Activated CD4-positive, alpha-beta memory T cell treated with anti-CD3 and anti-CD28 coated beads for 36 hours (primary cell): Measurements from ENCODE around the gene TSHZ2. TPM values are rescaled to one million over a fixed set of nuclear protein-coding genes. Genes with fewer than 3 reads are reported as not detected.

Experiments
- CTCF ChIA-PET: fragments of 350-600 bp; sonication (Branson Sonifier 250); formaldehyde crosslinking; loops from one replicate; lab custom pipeline; 2021; ENCODE audit warnings: antibody characterized with exemption, inconsistent platforms; lab: Charles Lee
- POLR2A ChIA-PET: fragments of 350-600 bp; sonication (Branson Sonifier 250); formaldehyde crosslinking; loops from one replicate; lab custom pipeline; 2021; ENCODE audit warnings: antibody characterized with exemption; lab: Charles Lee
- DNase-seq: peaks from one replicate; pipeline ENCODE4 v3.0.0-alpha.2; 2020
- H3K27ac Mint-ChIP-seq: one replicate; pipeline ENCODE4 v1.8.0; 2021; ENCODE audit warnings: mixed read lengths
- H3K27me3 Mint-ChIP-seq: one replicate; pipeline ENCODE4 v1.8.0; 2021; ENCODE audit warnings: mixed read lengths
- H3K36me3 Mint-ChIP-seq: one replicate; pipeline ENCODE4 v1.8.0; 2021; ENCODE audit warnings: mixed read lengths
- H3K4me1 Mint-ChIP-seq: one replicate; pipeline ENCODE4 v1.8.0; 2021; ENCODE audit warnings: low read depth, mixed read lengths
- H3K4me3 Mint-ChIP-seq: one replicate; pipeline ENCODE4 v1.8.0; 2021; ENCODE audit warnings: mild to moderate bottlenecking, mixed read lengths
- H3K9me3 Mint-ChIP-seq: one replicate; pipeline ENCODE4 v1.8.0; 2021; ENCODE audit warnings: mixed read lengths
- intact Hi-C: fragments of 100-400 bp; cut with micrococcal nuclease; formaldehyde crosslinking; loops from one replicate; pipeline ENCODE4 v1.15.1; 2023
- total RNA-seq, 2 experiments: library from RNA; stranded (reverse); gene quantifications; one replicate each; pipeline ENCODE4 v1.2.3, GENCODE V29; 2021

The TSHZ2 gene
- total RNA-seq, 2 experiments from 2014 or later: 28.9 to 36.0 TPM

- CTCF ChIA-PET: no interaction called here
- POLR2A ChIA-PET: no interaction called here
- H3K4me1 Mint-ChIP-seq: peaks cover 38% of the 10 kb centered on the region
Measured at GRCh38 chr20:53037621-53038020, 65.5 kb downstream of the TSHZ2 start.

GRCh38 chr20:53038299-53038698 lies 66.1 kb downstream of the TSHZ2 start:
- DNase-seq: no peak
- CTCF ChIA-PET: no interaction called here
- peak overlapping the region; percentile 11 for H3K27ac Mint-ChIP-seq
- H3K36me3 Mint-ChIP-seq: peaks cover 10% of the 10 kb centered on the region
- H3K27me3 Mint-ChIP-seq: no peaks in the 10 kb centered on the region
- intact Hi-C loops: no loop called here
- H3K4me3 Mint-ChIP-seq: no peak overlapping the region
- POLR2A ChIA-PET: no interaction called here
- peaks cover 38% of the 10 kb centered on the region for H3K4me1 Mint-ChIP-seq
- H3K9me3 Mint-ChIP-seq: no peaks in the 10 kb centered on the region

More at GRCh38 chr20:53037621-53038020, 65.5 kb downstream of the TSHZ2 start:
- peaks cover 8% of the 10 kb centered on the region for H3K36me3 Mint-ChIP-seq
- DNase-seq: no peak
- intact Hi-C loops: no loop called here
- no peak overlapping the region for H3K4me3 Mint-ChIP-seq
- no peak overlapping the region for H3K27ac Mint-ChIP-seq
- no peaks in the 10 kb centered on the region for H3K9me3 Mint-ChIP-seq
- H3K27me3 Mint-ChIP-seq: no peaks in the 10 kb centered on the region

GRCh38 chr20:53040693-53041589 lies 68.8 kb downstream of the TSHZ2 start:
- CTCF ChIA-PET: no interaction called here
- Mint-ChIP-seq H3K4me3 (no peak overlapping the region), H3K4me1 (peaks cover 22% of the 10 kb centered on the region), H3K27ac (no peak overlapping the region), H3K27me3 (no peaks in the 10 kb centered on the region), H3K36me3 (peaks cover 19% of the 10 kb centered on the region), H3K9me3 (no peaks in the 10 kb centered on the region)
- no peak for DNase-seq
- intact Hi-C loops: no loop called here
- POLR2A ChIA-PET: no interaction called here

- POLR2A ChIA-PET: no interaction called here
Measured at GRCh38 chr20:53042521-53042920, 70.4 kb downstream of the TSHZ2 start.

GRCh38 chr20:53044296-53044695 lies 72.1 kb downstream of the TSHZ2 start:
- Mint-ChIP-seq H3K9me3 (peaks cover 3% of the 10 kb centered on the region), H3K4me1 (peaks cover 19% of the 10 kb centered on the region), H3K27me3 (no peaks in the 10 kb centered on the region), H3K4me3 (no peak overlapping the region), H3K36me3 (peaks cover 36% of the 10 kb centered on the region), H3K27ac (no peak overlapping the region)
- intact Hi-C loops: no loop called here
- ChIA-PET POLR2A (no interaction called here), CTCF (no interaction called here)
- no peak for DNase-seq

More at GRCh38 chr20:53042521-53042920, 70.4 kb downstream of the TSHZ2 start:
- no peak for DNase-seq
- intact Hi-C loops: no loop called here
- peaks cover 21% of the 10 kb centered on the region for H3K4me1 Mint-ChIP-seq
- H3K9me3 Mint-ChIP-seq: peaks cover 3% of the 10 kb centered on the region
- H3K36me3 Mint-ChIP-seq: peaks cover 31% of the 10 kb centered on the region
- H3K27ac Mint-ChIP-seq: no peak overlapping the region
- H3K27me3 Mint-ChIP-seq: no peaks in the 10 kb centered on the region
- CTCF ChIA-PET: no interaction called here
- no peak overlapping the region for H3K4me3 Mint-ChIP-seq

GRCh38 chr20:53045941-53046340 lies 73.8 kb downstream of the TSHZ2 start:
- no peak overlapping the region for H3K4me3 Mint-ChIP-seq
- POLR2A ChIA-PET: no interaction called here
- intact Hi-C loops: no loop called here
- DNase-seq: no peak
- H3K27ac Mint-ChIP-seq: no peak overlapping the region
- H3K27me3 Mint-ChIP-seq: no peaks in the 10 kb centered on the region
- peaks cover 20% of the 10 kb centered on the region for H3K4me1 Mint-ChIP-seq
- CTCF ChIA-PET: no interaction called here
- H3K9me3 Mint-ChIP-seq: peaks cover 3% of the 10 kb centered on the region
- peaks cover 43% of the 10 kb centered on the region for H3K36me3 Mint-ChIP-seq

- Mint-ChIP-seq H3K27ac (no peak overlapping the region), H3K9me3 (peaks cover 3% of the 10 kb centered on the region), H3K27me3 (no peaks in the 10 kb centered on the region), H3K36me3 (peaks cover 41% of the 10 kb centered on the region), H3K4me3 (no peak overlapping the region), H3K4me1 (peaks cover 13% of the 10 kb centered on the region)
- intact Hi-C loops: no loop called here
- POLR2A ChIA-PET: no interaction called here
- CTCF ChIA-PET: no interaction called here
- DNase-seq: no peak
Measured at GRCh38 chr20:53047203-53047602, 75.0 kb downstream of the TSHZ2 start.

GRCh38 chr20:53048387-53048786 lies 76.2 kb downstream of the TSHZ2 start:
- CTCF ChIA-PET: no interaction called here
- no peak overlapping the region for H3K4me3 Mint-ChIP-seq

GRCh38 chr20:53050338-53050737 lies 78.2 kb downstream of the TSHZ2 start:
- Mint-ChIP-seq H3K4me1 (peaks cover 21% of the 10 kb centered on the region), H3K27me3 (no peaks in the 10 kb centered on the region), H3K9me3 (peaks cover 3% of the 10 kb centered on the region), H3K27ac (peak overlapping the region; percentile 3), H3K4me3 (no peak overlapping the region), H3K36me3 (peaks cover 34% of the 10 kb centered on the region)
- POLR2A ChIA-PET: no interaction called here
- DNase-seq: peak; percentile 37
- intact Hi-C loops: no loop called here
- CTCF ChIA-PET: interaction anchor here (0.9 kb wide), 1 partner anchor 19 kb away, joined by 4 read pairs; no protein-coding TSS in a partner anchor

More at GRCh38 chr20:53048387-53048786, 76.2 kb downstream of the TSHZ2 start:
- H3K9me3 Mint-ChIP-seq: peaks cover 3% of the 10 kb centered on the region
- no peaks in the 10 kb centered on the region for H3K27me3 Mint-ChIP-seq
- no peak for DNase-seq
- POLR2A ChIA-PET: no interaction called here
- peak overlapping the region; percentile 35 for H3K27ac Mint-ChIP-seq
- peaks cover 11% of the 10 kb centered on the region for H3K4me1 Mint-ChIP-seq
- intact Hi-C loops: no loop called here
- peaks cover 40% of the 10 kb centered on the region for H3K36me3 Mint-ChIP-seq

GRCh38 chr20:53052380-53052779 lies 80.2 kb downstream of the TSHZ2 start:
- Mint-ChIP-seq H3K27me3 (no peaks in the 10 kb centered on the region), H3K4me1 (peaks cover 25% of the 10 kb centered on the region), H3K9me3 (no peaks in the 10 kb centered on the region), H3K27ac (no peak overlapping the region), H3K36me3 (peaks cover 38% of the 10 kb centered on the region), H3K4me3 (no peak overlapping the region)
- ChIA-PET POLR2A (no interaction called here), CTCF (no interaction called here)
- intact Hi-C loops: no loop called here
- no peak for DNase-seq

- H3K4me1 Mint-ChIP-seq: peaks cover 32% of the 10 kb centered on the region
- H3K4me3 Mint-ChIP-seq: no peak overlapping the region
- no peaks in the 10 kb centered on the region for H3K27me3 Mint-ChIP-seq
- no peaks in the 10 kb centered on the region for H3K9me3 Mint-ChIP-seq
- peaks cover 33% of the 10 kb centered on the region for H3K36me3 Mint-ChIP-seq
- ChIA-PET POLR2A (no interaction called here), CTCF (no interaction called here)
- intact Hi-C loops: no loop called here
- no peak overlapping the region for H3K27ac Mint-ChIP-seq
- DNase-seq: no peak
Measured at GRCh38 chr20:53053595-53053994, 81.4 kb downstream of the TSHZ2 start.

GRCh38 chr20:53055367-53056067 lies 83.4 kb downstream of the TSHZ2 start:
- H3K4me3 Mint-ChIP-seq: no peak overlapping the region
- H3K27me3 Mint-ChIP-seq: no peaks in the 10 kb centered on the region
- intact Hi-C loops: no loop called here
- peaks cover 28% of the 10 kb centered on the region for H3K36me3 Mint-ChIP-seq
- H3K9me3 Mint-ChIP-seq: no peaks in the 10 kb centered on the region
- POLR2A ChIA-PET: no interaction called here
- CTCF ChIA-PET: interaction anchor here (0.9 kb wide), 1 partner anchor 24 kb away, joined by 3 read pairs; no protein-coding TSS in a partner anchor
- DNase-seq: no peak
- peaks cover 35% of the 10 kb centered on the region for H3K4me1 Mint-ChIP-seq
- H3K27ac Mint-ChIP-seq: no peak overlapping the region
